H1 (cell line): ENCODE data around the gene GSTO2. TPM values are rescaled to one million over a fixed set of nuclear protein-coding genes. Genes with fewer than 3 reads are reported as not detected.

Source experiments
- CTCF ChIA-PET: fragments of 300-600 bp; sonication (Branson Sonifier 250); formaldehyde crosslinking; loops from one replicate; lab custom pipeline; 2021; ENCODE audit not compliant: partially characterized antibody; lab: Charles Lee
- POLR2A ChIA-PET: fragments of 300-600 bp; sonication (Branson Sonifier 250); formaldehyde crosslinking; loops from one replicate; lab custom pipeline; 2021; ENCODE audit warnings: inconsistent platforms; ENCODE audit not compliant: partially characterized antibody; lab: Charles Lee
- DNase-seq, 2 experiments: peaks; one replicate each; pipeline versions ENCODE4 v3.0.0 to v3.0.0-alpha.2; 2010 to 2022; ENCODE audit warnings: low spot score in 2 of 2, low read depth in 1 of 2, mixed read lengths in 1 of 2
- FAIRE-seq: peaks from 2 replicates; lab custom pipeline; 2011; peaks lifted over from hg19 to GRCh38; lab: Jason Lieb, UNC
- H2AFZ ChIP-seq: 2 replicates; pipeline ENCODE4 v1.8.1; 2012; ENCODE audit warnings: low read length, inconsistent platforms
- H2AK5ac ChIP-seq: 2 replicates; pipeline ENCODE4 v1.6.1; 2013; ENCODE audit warnings: low read depth, low read length
- H2BK120ac ChIP-seq: replicated peaks from 2 replicates; pipeline ENCODE3; 2013; ENCODE audit warnings: low read depth, low read length, inconsistent platforms
- H2BK12ac ChIP-seq: 2 replicates; pipeline ENCODE4 v1.6.1; 2013; ENCODE audit warnings: low read depth, low read length
- H2BK15ac ChIP-seq: 2 replicates; pipeline ENCODE4 v1.6.1; 2013; ENCODE audit warnings: low read length
- H2BK20ac ChIP-seq: 2 replicates; pipeline ENCODE4 v1.6.1; 2013; ENCODE audit warnings: low read length
- H2BK5ac ChIP-seq: 2 replicates; pipeline ENCODE4 v1.6.1; 2013; ENCODE audit warnings: low read depth, low read length
- H3K14ac ChIP-seq: 2 replicates; pipeline ENCODE4 v1.6.1; 2013; ENCODE audit warnings: inconsistent platforms; ENCODE audit not compliant: insufficient read length
- H3K18ac ChIP-seq: 2 replicates; pipeline ENCODE4 v1.6.1; 2013; ENCODE audit warnings: low read length; ENCODE audit errors: extremely low read depth
- H3K23ac ChIP-seq: 2 replicates; pipeline ENCODE4 v1.6.1; 2013; ENCODE audit warnings: inconsistent platforms; ENCODE audit not compliant: insufficient read length
- H3K23me2 ChIP-seq: 2 replicates; pipeline ENCODE4 v1.6.1; 2013; ENCODE audit warnings: low read depth, low read length
- H3K27ac ChIP-seq: 2 replicates; pipeline ENCODE4 v1.6.1; 2011; ENCODE audit warnings: low read depth, low read length, inconsistent platforms
- H3K27me3 ChIP-seq, 4 experiments: replicated peaks in 1 of 4; 1 replicate in 1 of 4; 2 replicates in 3 of 4; pipeline versions ENCODE4 v1.6.1 to v1.8.1; 2011 to 2013; ENCODE audit warnings: low read length in 3 of 4, mild to moderate bottlenecking in 3 of 4, inconsistent platforms in 2 of 4, mixed read lengths in 2 of 4, moderate library complexity in 1 of 4; ENCODE audit not compliant: control insufficient read depth in 3 of 4, insufficient read depth in 3 of 4; ENCODE audit errors: extremely low read depth in 1 of 4
- H3K36me3 ChIP-seq, 4 experiments: 2 replicates each; pipeline versions ENCODE4 v1.6.1 to v1.8.1; 2011 to 2013; ENCODE audit warnings: mild to moderate bottlenecking in 4 of 4, low read length in 3 of 4, moderate library complexity in 2 of 4, control low read depth in 1 of 4, inconsistent platforms in 1 of 4; ENCODE audit not compliant: insufficient read depth in 4 of 4, control insufficient read depth in 2 of 4
- H3K4ac ChIP-seq: replicated peaks from 2 replicates; pipeline ENCODE3; 2013; ENCODE audit warnings: low read length, low read depth, mixed read lengths, inconsistent platforms; ENCODE audit not compliant: insufficient read length
- H3K4me1 ChIP-seq, 4 experiments: replicated peaks in 1 of 4; 1 replicate in 1 of 4; 2 replicates in 3 of 4; pipeline versions ENCODE4 v1.6.1 to v1.8.1; 2011 to 2013; ENCODE audit warnings: low read length in 3 of 4, inconsistent platforms in 2 of 4, mixed read lengths in 1 of 4; ENCODE audit not compliant: insufficient read depth in 4 of 4, control insufficient read depth in 3 of 4
- H3K4me2 ChIP-seq, 2 experiments: 2 replicates each; pipeline versions ENCODE4 v1.6.1 to v1.8.1; 2011 to 2013; ENCODE audit warnings: low read depth in 2 of 2, low read length in 2 of 2, control low read depth in 1 of 2, inconsistent platforms in 1 of 2, mild to moderate bottlenecking in 1 of 2; ENCODE audit not compliant: insufficient read depth in 1 of 2
- H3K4me3 ChIP-seq, 4 experiments: fragments of 200-600, 300-600 bp in 1 of 4; sonication (generic), shearing (Covaris generic), sonication (Bioruptor Twin) in 1 of 4; 2 replicates each; pipeline versions ENCODE4 v1.5.1 to v1.8.1; 2011 to 2016; ENCODE audit warnings: low read length in 4 of 4, low read depth in 3 of 4, control low read depth in 2 of 4, inconsistent platforms in 2 of 4, mild to moderate bottlenecking in 2 of 4, mixed read lengths in 1 of 4, moderate library complexity in 1 of 4; ENCODE audit not compliant: insufficient read depth in 2 of 4; ENCODE audit errors: extremely low read depth in 1 of 4
- H3K56ac ChIP-seq: replicated peaks from 2 replicates; pipeline ENCODE3; 2013; ENCODE audit warnings: low read depth, mild to moderate bottlenecking, mixed read lengths, low read length, inconsistent platforms; ENCODE audit not compliant: insufficient read length
- H3K79me1 ChIP-seq: 2 replicates; pipeline ENCODE4 v1.6.1; 2013; ENCODE audit warnings: low read depth, low read length, control low read depth
- H3K79me2 ChIP-seq, 2 experiments: 2 replicates each; pipeline versions ENCODE4 v1.6.1 to v1.8.1; 2012 to 2013; ENCODE audit warnings: low read length in 2 of 2, mild to moderate bottlenecking in 2 of 2, inconsistent platforms in 1 of 2; ENCODE audit not compliant: insufficient read depth in 2 of 2, control insufficient read depth in 1 of 2
- H3K9ac ChIP-seq, 4 experiments: replicated peaks in 1 of 4; 1 replicate in 1 of 4; 2 replicates in 3 of 4; pipeline versions ENCODE4 v1.6.1 to v1.8.1; 2011 to 2013; ENCODE audit warnings: low read depth in 3 of 4, low read length in 3 of 4, control low read depth in 2 of 4, mild to moderate bottlenecking in 2 of 4, moderate library complexity in 2 of 4, inconsistent platforms in 1 of 4; ENCODE audit errors: extremely low read depth in 1 of 4
- H3K9me3 ChIP-seq, 2 experiments: 2 replicates each; pipeline versions ENCODE4 v1.6.1 to v1.8.1; 2012 to 2013; ENCODE audit warnings: mild to moderate bottlenecking in 2 of 2, moderate library complexity in 2 of 2, control low read depth in 1 of 2, inconsistent platforms in 1 of 2, low read depth in 1 of 2, low read length in 1 of 2, mixed read lengths in 1 of 2; ENCODE audit not compliant: insufficient read depth in 2 of 2
- H4K20me1 ChIP-seq, 2 experiments: replicated peaks in 1 of 2; 2 replicates each; pipeline versions ENCODE3 to v1.8.1; 2011 to 2013; ENCODE audit warnings: inconsistent platforms in 2 of 2, low read length in 2 of 2, mild to moderate bottlenecking in 1 of 2; ENCODE audit not compliant: insufficient read depth in 2 of 2, control insufficient read depth in 1 of 2
- H4K5ac ChIP-seq: 2 replicates; pipeline ENCODE4 v1.6.1; 2013; ENCODE audit warnings: low read length, low read depth, mixed read lengths, inconsistent platforms; ENCODE audit not compliant: insufficient read length
- H4K8ac ChIP-seq: 2 replicates; pipeline ENCODE4 v1.8.0; 2013; ENCODE audit warnings: mild to moderate bottlenecking, moderate library complexity, low read length, inconsistent platforms; ENCODE audit not compliant: insufficient read depth; ENCODE audit errors: extremely low read depth
- H4K91ac ChIP-seq: replicated peaks from 2 replicates; pipeline ENCODE3; 2013; ENCODE audit warnings: low read length, mixed read lengths, inconsistent platforms; ENCODE audit not compliant: insufficient read length
- CHD2 ChIP-seq: IDR thresholded peaks from 2 replicates; pipeline ENCODE4 v1.6.1; 2012; ENCODE audit warnings: low read length, improper control_type of control experiment
- EP300 ChIP-seq, 2 experiments: IDR thresholded peaks; 1 replicate in 1 of 2; 2 replicates in 1 of 2; pipeline ENCODE4 v1.6.1; 2011 to 2012; ENCODE audit warnings: low read depth in 2 of 2, low read length in 2 of 2, mild to moderate bottlenecking in 2 of 2, borderline replicate concordance in 1 of 2, inconsistent platforms in 1 of 2, moderate library complexity in 1 of 2
- POLR2A ChIP-seq, 2 experiments: IDR thresholded peaks; 1 replicate in 1 of 2; 2 replicates in 1 of 2; pipeline ENCODE4 v1.6.1; 2011; ENCODE audit warnings: low read depth in 2 of 2, low read length in 2 of 2, mild to moderate bottlenecking in 2 of 2; ENCODE audit errors: control extremely low read depth in 1 of 2
- POU5F1 ChIP-seq: IDR thresholded peaks from 2 replicates; pipeline ENCODE4 v1.6.1; 2011; ENCODE audit warnings: low read depth, mild to moderate bottlenecking, low read length, moderate library complexity
- YY1 ChIP-seq: IDR thresholded peaks from 2 replicates; pipeline ENCODE4 v1.6.1; 2011; ENCODE audit warnings: low read depth, mild to moderate bottlenecking, low read length
- WGBS, 2 experiments: shearing (Covaris generic) in 1 of 2; methylation state at CpG; one replicate each; pipeline versions ENCODE4 v1.1.6 to v1.1.7; 2013 to 2015; ENCODE audit warnings: low lambda C conversion rate in 2 of 2, mixed read lengths in 2 of 2, inconsistent platforms in 1 of 2, low coverage in 1 of 2, missing lambda C conversion rate in 1 of 2; ENCODE audit not compliant: insufficient replicate concordance in 2 of 2, insufficient coverage in 1 of 2, insufficient read length in 1 of 2; ENCODE audit errors: extremely low coverage in 1 of 2, missing lambda C conversion rate in 1 of 2; 5-methylcytosine and 5-hydroxymethylcytosine counted together
- polyA plus RNA-seq, 7 experiments: library from polyadenylated mRNA; depleted of rRNA in 3 of 7; stranded (reverse) in 5 of 7; unstranded in 2 of 7; fragments of >200 nt in 5 of 7; fragments of 200-250 nt in 2 of 7; gene quantifications; 1 replicate in 5 of 7; 2 replicates in 1 of 7; 4 replicates in 1 of 7; pipeline versions ENCODE4 v1.2.1 to v1.2.3, GENCODE V29; 2011 to 2013; ENCODE audit warnings: missing spikeins in 2 of 7, mixed read lengths in 2 of 7
- total RNA-seq: library from RNA; stranded (reverse); fragmentation: NEBNext Ultra II Directional; extraction: Animal tissue kit (Norgen Biotek cat#: 25700); gene quantifications from 2 replicates; pipeline ENCODE4 v1.2.1, GENCODE V29; 2021
- TF ChIP-seq, protein P1 (sequence below), 3 experiments: IDR thresholded peaks; 1 replicate in 2 of 3; 2 replicates in 1 of 3; pipeline versions ENCODE4 v1.5.1 to v1.6.1; 2011; ENCODE audit warnings: low read length in 3 of 3, mild to moderate bottlenecking in 3 of 3, inconsistent platforms in 2 of 3, low read depth in 1 of 3, moderate library complexity in 1 of 3; ENCODE audit not compliant: insufficient read depth in 1 of 3; ENCODE audit errors: control extremely low read depth in 1 of 3

GSTO2 gene
- total and polyA plus RNA-seq, 2 of the 8 experiments (the other 6 are each of a cell fraction or from before 2014, with no cell fraction given) = 13.1 to 41.7 TPM

DNA sequence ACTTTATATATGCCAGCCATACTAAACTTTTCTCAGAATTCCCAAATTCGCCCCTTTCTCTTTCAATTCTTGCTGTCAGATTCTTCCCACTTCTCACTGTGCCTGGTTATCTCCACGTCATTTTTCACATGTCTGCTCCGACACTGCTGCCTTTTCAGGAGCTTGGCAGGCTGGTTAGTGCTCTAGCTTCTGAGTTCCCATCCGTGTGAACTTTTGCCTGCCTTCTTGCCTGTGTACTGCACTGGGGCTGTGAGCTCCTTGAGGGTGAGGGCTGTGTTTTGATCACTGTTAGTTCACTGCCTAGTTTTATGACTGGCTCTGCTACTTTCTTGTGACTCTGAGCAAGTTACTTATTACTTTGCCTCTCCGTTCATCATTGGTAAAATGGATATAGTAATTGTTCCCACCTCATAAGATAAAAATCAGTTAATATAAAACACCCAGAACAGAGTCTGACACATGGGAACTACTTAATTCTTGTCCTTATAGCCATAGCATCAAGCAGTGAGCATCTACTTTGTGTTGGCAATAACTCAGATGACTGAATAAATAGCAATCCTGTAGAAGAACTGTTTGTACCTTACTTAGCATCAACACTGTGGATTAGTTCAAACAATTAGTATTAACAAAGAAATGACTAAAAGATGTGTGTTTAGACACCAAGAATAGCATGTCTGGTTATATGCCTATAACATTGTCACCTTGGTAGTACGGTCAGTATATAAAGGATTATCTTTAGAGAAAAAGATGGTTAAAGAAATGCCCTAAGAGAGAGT lies 8.8 kb upstream of the GSTO2 start:
- Histone ChIP-seq H4K20me1 (peaks cover 4 to 10% of the 10 kb centered on the region in 2 experiments), H3K27me3 (peaks cover 0 to 2% (median 0%) of the 10 kb centered on the region in 4 experiments; a peak in 1 of 7 replicates), H4K5ac (no peak overlapping the region), H3K23me2 (no peaks in the 10 kb centered on the region; the same call in 1 of the 2 replicates), H3K27ac (no peak overlapping the region), H3K36me3 (peaks cover 0 to 29% (median 4%) of the 10 kb centered on the region in 4 experiments; a peak in 4 of 8 replicates), H2BK15ac (no peak overlapping the region), H3K18ac (no peak overlapping the region), H3K4me2 (no peak overlapping the region)
- 90% methylated on average over 6 of the region's 6 CpGs; no CpG with 5 or more reads in 1 of the 2 experiments for WGBS, 2 experiments
- POLR2A ChIA-PET = interaction anchor here (1.4 to 7.7 kb wide), 2 partner anchors 9 to 10 kb away, joined by 4 to 81 read pairs; partner anchors contain the start of gene GSTO2
- CTCF ChIA-PET = interaction anchor here (1.3 to 3.1 kb wide), 3 partner anchors 15 to 215 kb away, joined by 3 to 14 read pairs (median 7); no protein-coding TSS in a partner anchor
- FAIRE-seq = no peak
- TF ChIP-seq POLR2A (IDR thresholded peaks at IDR 0.05; ENCODE audit: control extremely low read depth in 1 of 2, low read depth in 2 of 2, low read length in 2 of 2) = no peak
- no peak for TF ChIP-seq CHD2
- TF ChIP-seq YY1 = no peak
- TF ChIP-seq EP300 (IDR thresholded peaks at IDR 0.05; ENCODE audit: borderline replicate concordance in 1 of 2, low read depth in 2 of 2, low read length in 2 of 2) = no peak
- TF ChIP-seq, protein P1, sequence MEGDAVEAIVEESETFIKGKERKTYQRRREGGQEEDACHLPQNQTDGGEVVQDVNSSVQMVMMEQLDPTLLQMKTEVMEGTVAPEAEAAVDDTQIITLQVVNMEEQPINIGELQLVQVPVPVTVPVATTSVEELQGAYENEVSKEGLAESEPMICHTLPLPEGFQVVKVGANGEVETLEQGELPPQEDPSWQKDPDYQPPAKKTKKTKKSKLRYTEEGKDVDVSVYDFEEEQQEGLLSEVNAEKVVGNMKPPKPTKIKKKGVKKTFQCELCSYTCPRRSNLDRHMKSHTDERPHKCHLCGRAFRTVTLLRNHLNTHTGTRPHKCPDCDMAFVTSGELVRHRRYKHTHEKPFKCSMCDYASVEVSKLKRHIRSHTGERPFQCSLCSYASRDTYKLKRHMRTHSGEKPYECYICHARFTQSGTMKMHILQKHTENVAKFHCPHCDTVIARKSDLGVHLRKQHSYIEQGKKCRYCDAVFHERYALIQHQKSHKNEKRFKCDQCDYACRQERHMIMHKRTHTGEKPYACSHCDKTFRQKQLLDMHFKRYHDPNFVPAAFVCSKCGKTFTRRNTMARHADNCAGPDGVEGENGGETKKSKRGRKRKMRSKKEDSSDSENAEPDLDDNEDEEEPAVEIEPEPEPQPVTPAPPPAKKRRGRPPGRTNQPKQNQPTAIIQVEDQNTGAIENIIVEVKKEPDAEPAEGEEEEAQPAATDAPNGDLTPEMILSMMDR (IDR thresholded peaks at IDR 0.05; ENCODE audit: control extremely low read depth in 1 of 3, insufficient read depth in 1 of 3, low read depth in 1 of 3, low read length in 3 of 3) = no peak
- TF ChIP-seq POU5F1 = no peak
- TF ChIP-seq, all 59 proteins: peak for 0
- Histone ChIP-seq H2AK5ac (no peak overlapping the region), H4K8ac (no peak overlapping the region), H3K79me1 (no peaks in the 10 kb centered on the region; the same call in 1 of the 2 replicates), H2AFZ (no peak overlapping the region), H3K9ac (no peak overlapping the region), H4K91ac (no peak overlapping the region), H2BK120ac (no peak overlapping the region), H3K79me2 (peaks cover 0 to 21% of the 10 kb centered on the region in 2 experiments; a peak in 2 of 4 replicates), H3K14ac (no peak overlapping the region), H3K4ac (no peak overlapping the region), H3K4me1 (no peaks in the 10 kb centered on the region; a peak in 2 of 7 replicates), H3K4me3 (no peak overlapping the region), H3K9me3 (no peaks in the 10 kb centered on the region), H2BK20ac (no peak overlapping the region), H2BK5ac (no peak overlapping the region), H3K23ac (no peak overlapping the region), H2BK12ac (no peak overlapping the region), H3K56ac (no peak overlapping the region)
- DNase-seq = no peak
